Lung microvascular endothelial cell (primary cell): ENCODE measurements around the gene LRP1B. TPM values are rescaled to one million over a fixed set of nuclear protein-coding genes. Genes with fewer than 3 reads are reported as not detected.

ENCODE experiments used
- DNase-seq, 2 donors: peaks; one replicate each; pipeline versions ENCODE4 v3.0.0 to v3.0.0-alpha.2; 2010; ENCODE audit warnings: low read depth in 2 of 2
- total RNA-seq: library from RNA; depleted of rRNA; stranded (reverse); fragments of >200 nt; gene quantifications from 2 replicates; pipeline ENCODE4 v1.2.1, GENCODE V29; 2014

The LRP1B gene
- total RNA-seq, 1 donor from 2014 or later = not detected

GRCh38 chr2:141778315-141778835 is 352.4 kb downstream of the LRP1B start:
- no peak for DNase-seq

DNA sequence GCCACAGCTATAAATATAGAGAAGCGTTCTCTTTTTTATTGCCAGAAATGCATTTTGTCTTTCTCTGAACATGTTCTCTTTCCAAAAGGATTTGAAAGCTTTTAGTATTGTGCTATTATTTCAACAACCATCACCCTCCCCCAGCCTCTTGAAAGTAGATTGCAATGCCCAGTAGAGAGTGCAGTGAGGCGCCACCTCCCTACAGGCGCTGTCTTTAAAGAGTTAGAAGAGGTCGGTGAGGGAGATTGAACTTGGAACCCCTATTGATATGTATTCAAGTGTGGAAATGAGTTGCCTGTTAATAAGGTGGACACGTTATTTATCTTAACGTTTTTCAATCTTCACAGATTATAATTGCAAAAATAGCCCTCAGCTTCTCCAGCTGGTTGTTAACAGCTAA is 360.3 kb downstream of the LRP1B start:
- no peak for DNase-seq

DNA sequence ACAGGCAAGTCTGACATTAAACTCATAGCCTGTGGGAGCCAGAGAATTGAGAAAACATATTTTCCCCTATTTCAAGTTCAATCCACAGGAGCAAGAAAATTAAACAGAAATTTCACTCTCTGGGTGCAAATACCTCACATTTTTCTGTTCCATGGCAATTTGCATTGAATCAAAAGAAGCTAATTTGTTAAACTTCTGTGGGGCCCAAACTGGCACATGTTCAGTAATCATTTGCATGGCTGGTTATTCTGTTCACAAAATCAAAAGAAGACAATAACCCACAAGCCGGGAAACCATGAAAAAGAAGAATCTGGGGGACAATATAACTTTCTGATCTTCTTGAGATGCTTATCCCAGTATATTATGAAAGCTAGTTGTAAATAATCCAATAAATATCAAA is 363.1 kb downstream of the LRP1B start:
- DNase-seq = no peak

DNA sequence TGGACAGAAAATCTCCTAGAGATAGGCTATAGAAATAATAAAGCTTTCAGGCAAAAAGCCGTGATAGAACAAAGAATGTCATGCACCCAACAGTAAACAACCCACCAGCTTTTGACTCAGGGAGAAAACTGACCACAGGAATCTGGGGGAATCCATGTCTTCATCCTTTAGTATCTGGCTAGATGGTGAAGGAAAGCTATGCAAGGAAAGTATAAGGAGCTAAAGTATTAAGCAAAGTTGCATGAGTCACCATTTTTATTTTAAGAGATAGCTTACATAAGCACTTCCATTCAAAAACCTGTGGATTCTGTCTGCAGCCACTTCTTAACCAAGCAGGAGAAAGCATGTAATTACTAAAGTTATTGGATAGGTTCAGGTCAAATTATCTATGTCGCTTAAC is 363.8 kb downstream of the LRP1B start:
- DNase-seq = no peak

DNA sequence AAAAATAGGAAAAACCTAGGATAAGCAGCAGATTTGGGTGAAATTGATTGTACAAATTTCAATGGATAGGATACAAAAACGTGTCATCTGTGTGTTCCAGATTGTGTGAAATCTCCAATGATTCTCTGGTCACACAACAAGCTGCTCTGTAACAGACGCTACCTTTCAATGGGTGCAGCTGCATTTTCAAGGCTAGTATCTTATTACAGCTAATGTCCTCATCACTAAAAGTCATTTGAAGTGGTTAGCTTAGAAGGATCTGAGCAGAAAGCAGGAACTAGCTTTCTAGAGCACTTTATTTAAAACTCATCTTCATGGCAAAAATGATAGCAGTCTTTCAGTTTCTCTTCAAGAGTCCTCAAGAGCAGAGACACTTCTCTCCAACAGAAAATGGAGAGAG is 364.6 kb downstream of the LRP1B start:
- no peak for DNase-seq

DNA sequence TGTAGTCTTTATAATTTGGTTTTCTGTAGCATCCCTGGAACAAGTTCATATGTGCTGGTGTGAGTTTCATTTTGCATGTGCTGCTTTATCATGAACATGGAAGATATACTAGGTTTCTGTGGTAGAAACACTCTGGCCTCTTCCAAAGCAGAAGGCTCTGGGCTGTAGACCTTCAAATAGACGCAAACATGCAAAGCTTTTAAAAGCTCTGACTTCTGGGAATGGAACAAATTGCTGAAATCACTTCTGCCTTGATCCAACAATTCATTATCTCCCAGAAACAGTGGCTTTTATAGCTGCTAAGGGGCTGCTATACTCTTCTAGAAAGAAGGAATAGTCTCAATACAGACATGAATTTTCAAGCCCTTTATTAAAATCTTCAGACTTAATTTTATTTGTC is 382.2 kb downstream of the LRP1B start:
- DNase-seq = no peak

- no peak for DNase-seq
Observed at GRCh38 chr2:141741652-141742051, 389.2 kb downstream of the LRP1B start.

- DNase-seq = no peak
Observed at GRCh38 chr2:141737492-141738255, 393.1 kb downstream of the LRP1B start.

DNA sequence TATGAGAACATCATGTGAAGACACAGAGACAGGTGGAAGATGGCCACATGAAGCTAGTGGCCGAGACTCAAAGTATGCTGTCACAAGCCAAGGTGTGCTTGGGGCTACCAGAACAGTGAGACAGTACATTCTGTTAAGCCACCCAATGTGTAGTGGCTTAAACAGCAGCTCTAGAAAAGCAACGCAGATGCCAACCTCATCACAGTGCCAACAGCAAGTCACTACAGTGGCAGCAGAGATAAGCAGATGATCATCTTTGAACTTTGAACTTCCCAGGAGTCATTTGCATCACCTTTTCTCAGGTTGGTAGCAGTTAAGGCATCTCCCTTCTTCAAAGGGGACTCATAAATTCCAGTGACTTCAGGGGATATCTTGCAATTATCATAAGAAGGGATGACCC is 394.4 kb downstream of the LRP1B start:
- no peak for DNase-seq

DNA sequence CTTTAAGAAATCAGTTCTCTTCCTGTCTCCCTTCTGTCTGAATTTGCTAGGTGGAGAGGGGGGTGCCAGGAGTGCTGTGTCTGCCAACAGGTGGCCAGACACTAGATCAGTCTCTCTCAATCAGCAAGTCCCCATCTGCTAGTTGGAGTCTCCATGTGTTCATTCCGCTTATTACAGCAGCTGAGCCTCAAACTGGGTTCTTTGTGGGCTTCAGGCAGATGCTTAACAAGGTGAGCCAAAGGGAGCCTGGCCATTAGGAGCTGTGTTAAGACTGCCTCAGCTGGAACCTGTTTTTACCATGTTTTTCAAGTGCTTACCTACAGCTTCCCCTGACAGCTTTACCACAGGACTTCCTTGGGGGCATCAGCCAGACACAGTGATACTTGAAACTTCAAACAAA is 401.9 kb downstream of the LRP1B start:
- DNase-seq = no peak

- DNase-seq = no peak
Observed at GRCh38 chr2:141728142-141728541, 402.7 kb downstream of the LRP1B start.

GRCh38 chr2:141724426-141724825 is 406.4 kb downstream of the LRP1B start:
- DNase-seq = no peak

GRCh38 chr2:141723814-141724213 is 407.0 kb downstream of the LRP1B start:
- no peak for DNase-seq

GRCh38 chr2:141720476-141720875 is 410.3 kb downstream of the LRP1B start:
- no peak for DNase-seq

DNA sequence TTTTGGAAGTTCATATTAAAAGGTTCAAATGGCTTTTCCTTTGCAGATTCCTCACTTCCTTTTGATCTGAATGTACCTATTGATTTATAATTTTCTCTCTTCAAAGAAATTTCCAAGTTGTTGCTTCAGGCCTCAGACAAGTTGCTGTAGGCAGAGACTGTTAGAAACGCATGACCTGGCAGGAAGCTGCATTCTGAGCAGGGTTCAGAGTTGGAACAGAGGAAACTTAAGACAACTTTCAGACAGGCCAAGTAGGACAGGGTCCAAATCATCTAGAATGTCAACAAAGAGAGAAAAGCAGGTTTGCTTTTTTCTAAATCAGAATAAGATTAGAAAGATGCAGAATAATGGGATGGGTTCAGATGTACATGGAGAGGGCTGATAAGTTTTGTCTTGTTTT is 416.3 kb downstream of the LRP1B start:
- no peak for DNase-seq

GRCh38 chr2:141711627-141712026 is 419.2 kb downstream of the LRP1B start:
- no peak for DNase-seq

GRCh38 chr2:141710589-141711239 is 420.1 kb downstream of the LRP1B start:
- no peak for DNase-seq

DNA sequence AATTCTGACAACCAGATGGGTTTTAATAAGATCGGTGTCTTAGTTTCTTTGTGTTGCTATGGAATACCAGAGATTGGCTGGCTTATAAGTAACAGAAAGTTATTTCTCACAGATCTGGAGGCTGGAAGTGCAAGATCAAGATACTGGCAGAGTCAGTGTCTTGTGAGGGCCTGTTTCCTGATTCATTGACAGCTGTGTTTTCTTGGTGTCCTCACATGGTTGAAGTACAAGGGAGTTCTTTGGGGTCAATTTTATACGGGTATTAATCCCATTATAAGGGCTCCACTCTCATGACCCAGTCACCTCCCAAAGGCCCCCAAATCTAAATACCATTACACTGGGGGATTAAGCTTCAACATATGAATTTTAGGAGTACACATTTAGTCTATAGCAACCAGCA is 421.1 kb downstream of the LRP1B start:
- DNase-seq = no peak

DNA sequence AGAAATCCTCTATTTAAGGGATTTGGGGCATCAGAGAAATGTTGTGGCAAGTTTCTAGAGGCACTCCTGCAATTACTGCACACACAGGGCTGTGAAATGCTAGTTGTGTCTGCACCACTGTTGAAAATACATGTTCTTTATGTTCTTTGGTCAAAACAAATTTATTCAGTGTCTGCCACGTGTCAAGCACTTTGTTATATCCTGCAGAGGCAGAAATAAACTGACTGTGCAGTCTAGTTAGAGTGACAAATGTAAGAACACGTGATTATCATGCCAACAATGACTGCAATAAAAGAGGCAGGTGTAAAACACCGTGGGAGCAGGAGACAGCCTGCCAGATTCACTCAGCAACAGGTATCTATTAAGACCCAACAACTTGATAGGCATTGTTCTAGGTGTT is 423.3 kb downstream of the LRP1B start:
- DNase-seq = no peak

DNA sequence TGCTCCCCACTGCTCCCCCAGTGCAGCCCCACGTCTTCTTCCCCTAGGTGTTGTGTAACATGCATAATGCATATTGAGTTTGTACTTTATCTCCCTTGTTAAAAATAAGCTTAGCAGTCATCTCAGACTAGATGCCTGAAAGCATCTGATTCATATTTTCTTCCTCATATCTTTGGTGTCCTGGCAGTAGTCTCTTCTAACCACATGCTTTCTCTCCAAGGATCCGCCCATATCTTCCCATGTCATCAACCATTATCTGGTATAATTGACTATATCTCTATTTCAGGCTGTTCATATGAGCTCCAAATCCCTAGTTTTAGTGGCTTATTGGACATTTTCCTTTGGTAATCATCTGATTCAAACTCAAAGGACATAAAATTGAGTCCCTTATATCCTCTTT is 426.3 kb downstream of the LRP1B start:
- no peak for DNase-seq

- no peak for DNase-seq
Observed at GRCh38 chr2:141703501-141703900, 427.3 kb downstream of the LRP1B start.

DNA sequence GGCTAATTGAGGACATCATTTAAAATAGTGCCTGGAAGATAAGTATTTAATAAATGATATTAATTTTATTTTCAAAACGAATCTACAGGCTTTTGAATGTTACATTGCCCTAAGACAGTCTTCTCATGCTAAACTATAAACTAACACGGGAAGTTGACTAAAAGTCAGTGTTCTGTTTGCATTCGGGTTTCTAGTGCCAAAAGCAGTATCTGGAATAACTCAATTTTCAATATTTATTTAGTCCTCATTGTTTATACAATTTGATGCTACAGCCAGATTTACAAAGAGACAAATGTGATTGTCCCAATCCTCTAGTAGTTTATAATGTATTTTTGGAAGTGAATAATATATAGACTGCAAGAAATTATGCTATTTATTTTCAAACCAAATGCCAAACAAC is 429.2 kb downstream of the LRP1B start:
- no peak for DNase-seq

DNA sequence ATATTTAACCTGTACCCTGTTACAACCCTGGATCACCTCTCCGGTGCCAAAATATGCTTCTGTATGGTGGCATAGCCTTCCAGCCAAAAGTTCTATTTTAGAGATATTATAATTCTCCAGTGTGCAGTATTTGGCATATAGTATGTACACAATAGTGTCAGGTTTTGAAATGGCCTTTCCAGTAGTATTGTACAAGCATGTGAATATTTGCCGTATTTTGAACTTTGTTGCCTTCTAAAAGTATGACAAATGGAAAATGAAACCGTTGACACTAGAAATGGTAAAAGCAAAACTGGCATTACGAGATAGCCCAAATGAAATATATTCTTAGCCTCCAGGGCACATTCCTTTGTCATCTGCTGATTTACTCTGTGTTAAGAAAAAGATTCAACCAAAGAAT is 431.2 kb downstream of the LRP1B start:
- no peak for DNase-seq
